GM18520 (cell line): ENCODE measurements around the gene PRKCQ.
"Not testable (repeated sequence)": the region's sequence is repeated elsewhere in the genome, so short reads cannot be mapped to it uniquely, and the experiment has no call there.

ENCODE experiments used
- ATAC-seq: cut with Tn5 transposase; IDR thresholded peaks from one replicate; pipeline ENCODE4 v1.9.1; 2021; ENCODE audit not compliant: unreplicated experiment

The PRKCQ gene

GRCh38 chr10:6463366-6463765 is 116.7 kb downstream of the PRKCQ start:
- ATAC-seq = no peak

- no peak for ATAC-seq
These were observed 118.1 kb downstream of the PRKCQ start for GRCh38 chr10:6461961-6462360.

GRCh38 chr10:6460861-6461409 is 119.1 kb downstream of the PRKCQ start:
- no peak for ATAC-seq

- ATAC-seq = no peak
These were observed 121.3 kb downstream of the PRKCQ start for GRCh38 chr10:6458814-6459213.

DNA sequence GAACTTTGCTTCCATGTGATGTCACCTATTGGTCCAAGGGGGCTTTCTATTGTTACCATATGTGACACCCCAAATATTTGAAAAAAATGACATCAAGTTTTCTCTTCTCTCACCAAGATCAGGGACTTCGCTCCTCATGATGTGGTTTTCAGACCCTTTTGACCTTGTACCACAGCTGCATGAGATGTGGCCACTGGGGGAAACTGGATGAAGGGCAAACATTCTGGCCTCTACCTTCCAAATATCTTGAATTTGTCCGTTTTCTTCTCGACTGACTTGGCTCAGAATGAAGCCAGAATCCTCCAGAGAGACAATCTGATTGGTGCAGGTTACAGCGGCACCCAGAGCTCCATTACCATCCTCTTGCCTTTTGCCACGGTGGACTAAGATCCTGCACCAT is 122.7 kb downstream of the PRKCQ start:
- no peak for ATAC-seq

DNA sequence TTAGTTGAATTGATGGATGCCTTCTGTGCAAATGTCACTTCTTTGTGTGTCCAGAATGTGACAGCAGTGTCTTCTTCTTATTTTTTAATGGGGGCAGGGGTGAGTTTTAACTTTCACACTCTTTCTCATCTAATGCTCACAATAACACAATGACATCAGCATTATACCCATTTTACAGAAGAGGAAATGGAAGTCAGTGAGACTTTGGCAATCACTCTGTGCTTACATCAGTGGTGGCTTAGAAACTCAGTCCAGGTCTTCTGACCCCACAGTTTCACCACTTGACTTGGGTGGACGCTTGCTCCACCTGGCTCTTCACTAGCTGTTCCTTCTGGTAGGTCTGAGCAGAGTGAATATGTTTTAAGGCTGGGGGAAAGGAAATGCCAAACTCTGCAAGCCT is 124.0 kb downstream of the PRKCQ start:
- no peak for ATAC-seq

DNA sequence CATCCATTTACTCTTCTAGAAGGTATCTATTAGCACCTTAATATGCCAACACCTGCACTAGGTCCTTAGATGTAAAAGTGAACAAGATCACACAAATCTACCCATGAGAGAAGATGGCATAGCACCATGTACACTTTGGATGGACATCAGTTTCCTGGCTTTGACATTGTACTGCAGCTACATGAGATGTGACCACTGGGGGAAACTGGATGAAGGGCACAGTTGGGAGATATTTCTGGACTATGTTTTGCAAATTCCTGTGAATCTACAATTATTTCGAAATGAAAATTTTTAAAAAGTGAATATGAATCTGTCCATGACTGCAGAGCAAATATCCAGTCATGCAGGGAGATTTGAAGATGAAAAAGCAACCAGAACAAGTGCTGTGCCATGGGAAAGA is 124.5 kb downstream of the PRKCQ start:
- no peak for ATAC-seq

- no peak for ATAC-seq
These were observed 133.4 kb downstream of the PRKCQ start for GRCh38 chr10:6446711-6447110.

DNA sequence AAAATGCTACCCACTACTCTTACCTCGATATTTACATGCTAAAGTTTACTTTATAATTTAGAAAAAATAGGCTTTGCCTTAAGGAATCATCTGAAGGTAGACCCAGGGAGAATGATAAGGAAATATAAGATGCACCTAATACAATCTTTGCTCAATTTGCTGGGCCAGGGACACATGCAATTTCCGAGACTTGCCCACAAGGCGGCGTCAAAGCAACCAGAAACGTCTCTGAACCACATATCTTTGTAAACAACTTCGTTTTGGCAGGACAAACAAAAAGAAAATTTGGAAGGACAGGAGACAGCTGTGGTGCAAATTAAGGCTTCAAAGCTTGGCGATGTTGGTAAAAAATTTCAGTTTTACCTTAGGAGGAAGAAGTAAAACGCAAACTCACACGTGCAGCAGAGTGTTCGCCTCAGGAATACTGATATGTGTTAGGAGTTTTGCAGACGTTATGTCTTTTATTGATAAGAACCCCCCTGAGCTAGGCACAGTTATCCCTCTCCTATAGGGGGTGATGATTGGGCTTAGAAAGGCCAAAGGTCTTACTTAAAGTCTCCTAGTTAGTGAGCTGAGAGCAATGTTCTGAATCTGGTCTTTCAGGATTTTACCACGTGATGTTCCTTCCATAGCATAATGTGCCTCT is 134.3 kb downstream of the PRKCQ start:
- ATAC-seq = no peak

- ATAC-seq = not testable (repeated sequence)
These were observed 140.2 kb downstream of the PRKCQ start for GRCh38 chr10:6439875-6440274.

DNA sequence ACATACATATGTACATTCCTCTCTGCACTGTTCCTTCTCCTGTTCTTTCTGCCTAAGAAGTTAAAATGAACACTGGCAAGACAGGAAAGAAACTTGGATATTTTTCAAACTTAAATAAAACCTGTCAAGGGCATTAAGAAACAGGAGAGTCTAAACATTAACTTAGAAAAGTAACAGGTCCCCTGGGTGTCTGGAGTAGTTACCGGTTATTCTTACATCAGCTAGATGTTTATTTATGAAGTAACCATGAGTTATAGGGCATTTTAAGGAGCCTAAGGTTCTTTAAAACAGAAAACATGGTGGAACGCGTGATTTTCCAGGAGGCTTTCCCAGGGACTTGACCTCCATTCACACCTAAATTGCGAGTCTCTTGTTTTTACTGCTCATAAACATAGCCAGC is 148.2 kb downstream of the PRKCQ start:
- no peak for ATAC-seq

GRCh38 chr10:6431186-6431585 is 148.9 kb downstream of the PRKCQ start:
- no peak for ATAC-seq

DNA sequence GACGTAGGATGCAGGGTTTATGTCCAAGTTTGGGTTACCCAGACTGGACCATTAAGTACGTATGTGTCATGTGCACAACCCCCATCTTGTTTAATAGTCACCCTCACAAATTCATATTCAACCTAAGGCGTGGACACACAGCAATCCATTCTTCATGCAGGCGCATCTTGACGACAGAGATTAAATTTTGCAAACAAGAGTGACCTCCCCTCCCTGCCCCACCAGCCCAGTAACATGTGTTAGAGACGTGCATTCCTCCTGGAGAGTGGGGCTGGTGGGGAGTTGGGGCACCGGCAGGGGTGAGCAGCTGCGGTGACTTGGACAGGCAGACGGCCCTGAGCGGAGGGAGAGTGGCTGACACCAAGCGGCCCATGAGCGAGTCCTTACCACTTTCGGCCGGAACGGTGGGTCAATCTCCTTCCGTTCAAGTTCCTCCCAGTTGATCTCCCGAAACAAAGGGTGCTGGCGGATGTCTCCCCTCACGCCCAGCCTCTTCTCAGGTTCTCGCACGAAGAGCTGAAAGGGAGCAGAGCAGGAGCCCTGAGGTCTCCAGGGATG is 149.6 kb downstream of the PRKCQ start:
- ATAC-seq = no peak

GRCh38 chr10:6427357-6427959 is 152.6 kb downstream of the PRKCQ start:
- ATAC-seq = no peak

- no peak for ATAC-seq
These were observed 153.8 kb downstream of the PRKCQ start for GRCh38 chr10:6426317-6426716.

DNA sequence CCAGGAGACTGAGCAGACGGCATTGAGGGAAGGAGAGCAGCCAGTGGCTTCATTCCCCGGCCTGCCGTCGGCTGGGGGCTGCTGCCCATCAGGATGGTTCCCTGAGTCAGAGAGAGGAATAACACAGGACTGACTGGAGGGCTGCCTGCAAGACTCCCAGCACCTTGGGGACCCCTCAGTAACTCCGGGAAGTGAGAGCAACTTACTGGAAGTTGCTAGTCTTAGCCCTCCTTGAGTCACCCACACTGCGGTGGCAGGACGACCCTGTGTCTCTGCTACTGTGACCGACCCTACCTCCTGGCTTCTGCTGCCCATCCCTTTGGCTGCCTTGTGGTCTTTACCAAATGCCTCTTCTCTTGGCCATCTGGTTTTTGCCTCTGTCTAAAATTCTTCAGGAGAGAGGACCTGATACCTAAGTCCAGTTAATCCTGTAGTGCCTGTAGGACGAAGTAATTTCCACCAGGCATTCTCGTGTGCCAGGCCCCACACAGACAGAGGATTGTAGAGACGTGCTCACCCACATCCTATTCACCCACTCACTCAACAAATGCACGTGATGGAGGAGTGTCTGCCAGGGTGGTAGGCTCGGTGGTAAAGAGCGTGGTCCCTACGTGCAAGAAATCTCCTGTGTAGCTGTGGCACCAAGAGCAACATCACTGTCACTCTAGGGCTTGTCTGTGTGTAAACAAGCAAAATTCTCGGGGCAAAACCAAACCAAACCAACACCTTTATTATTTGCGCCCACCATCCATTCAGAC is 156.5 kb downstream of the PRKCQ start:
- ATAC-seq = no peak

GRCh38 chr10:6423004-6423403 is 157.1 kb downstream of the PRKCQ start:
- ATAC-seq = no peak

- ATAC-seq = no peak
These were observed 161.4 kb downstream of the PRKCQ start for GRCh38 chr10:6418613-6419216.

DNA sequence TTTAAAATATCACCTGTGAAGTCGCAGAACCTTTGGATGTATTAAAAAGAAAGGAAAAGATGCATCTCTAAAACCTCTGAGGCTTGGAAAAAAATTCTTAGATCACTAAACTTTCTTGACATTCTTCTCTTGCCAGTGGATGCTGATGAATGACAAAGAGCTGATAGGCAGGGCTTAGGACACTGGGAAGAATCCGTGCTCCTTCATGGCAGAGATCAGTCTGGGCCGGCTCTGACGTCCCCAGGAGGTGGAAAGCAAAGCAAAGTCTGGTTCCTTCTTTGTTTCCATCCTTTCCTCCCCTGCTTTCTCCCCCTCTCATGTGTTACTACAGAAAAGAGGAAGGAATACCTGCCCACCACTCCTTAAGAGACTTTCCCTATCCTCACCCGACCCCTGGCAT is 161.9 kb downstream of the PRKCQ start:
- no peak for ATAC-seq

- no peak for ATAC-seq
These were observed 163.1 kb downstream of the PRKCQ start for GRCh38 chr10:6416892-6417512.

DNA sequence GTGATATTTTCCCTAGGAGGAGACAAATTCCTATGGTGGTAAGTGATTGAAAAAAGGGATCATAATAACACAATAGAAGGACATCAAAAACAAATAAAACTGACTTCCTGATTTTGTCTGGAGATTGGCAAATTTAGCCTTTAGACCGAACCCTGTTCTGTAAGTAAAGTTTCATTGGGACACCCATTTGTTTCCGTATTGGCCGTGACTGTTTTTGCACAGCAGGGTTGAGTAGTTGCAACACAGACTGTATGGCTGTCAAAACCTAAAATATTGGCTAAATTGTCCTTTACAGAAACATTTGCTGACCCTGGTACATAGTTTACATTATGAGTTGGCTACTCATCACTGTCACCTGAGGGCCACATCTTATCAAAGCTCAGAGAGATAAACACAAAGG is 168.6 kb downstream of the PRKCQ start:
- no peak for ATAC-seq
